ENCODE results near the gene TNFRSF13B. TPM values are rescaled to one million over a fixed set of nuclear protein-coding genes. Genes with fewer than 3 reads are reported as not detected.

TNFRSF13B gene
- total and polyA plus RNA-seq, 2 experiments from 2014 or later = 0.24 TPM; not detected in 1

DNA sequence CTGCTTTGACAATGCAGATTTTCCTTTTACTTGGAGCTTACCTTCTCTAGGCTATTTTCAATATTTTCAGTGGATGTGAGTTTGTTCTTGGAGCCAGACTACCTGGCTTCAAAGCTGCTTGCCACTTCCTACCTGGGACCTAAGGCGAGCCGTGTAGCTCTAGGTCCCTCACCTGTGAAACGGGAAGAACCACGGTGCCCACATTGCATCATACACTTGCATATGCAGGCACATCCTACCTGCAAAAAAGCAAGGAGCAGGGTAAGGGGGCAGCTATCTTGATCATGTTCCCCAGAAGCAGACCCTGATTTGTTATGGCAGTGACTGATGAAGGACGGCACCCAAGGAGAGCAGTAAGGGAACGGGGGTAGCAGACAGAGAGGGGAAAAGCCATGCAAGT is 43.3 kb upstream of the TNFRSF13B start:
- no peak overlapping the region for H3K4me2 ChIP-seq
- H3K27me3 ChIP-seq (ENCODE audit: insufficient read depth) = no peaks in the 10 kb centered on the region
- Mint-ChIP-seq H3K4me3 (no peak overlapping the region), H3K36me3 (ENCODE audit: low read depth) (no peaks in the 10 kb centered on the region), H3K27me3 (ENCODE audit: insufficient read depth, low read depth, poor library complexity) (peaks cover 10% of the 10 kb centered on the region), H3K27ac (peak overlapping the region; percentile 36; the same call in 1 of the 2 replicates), H3K9me3 (peaks cover 3% of the 10 kb centered on the region; the same call in 2 of the 3 replicates), H3K4me1 (peaks cover 5% of the 10 kb centered on the region; the same call in 1 of the 3 replicates)
- H3K4me3 ChIP-seq = no peak overlapping the region
- no peak overlapping the region for H3K27ac ChIP-seq (ENCODE audit: low read depth)
- no peaks in the 10 kb centered on the region for H3K9me2 ChIP-seq (ENCODE audit: insufficient read depth)
- no peaks in the 10 kb centered on the region for H3F3A ChIP-seq (replicated peaks; ENCODE audit: low read depth)
- no peak for DNase-seq (ENCODE audit: low spot score)
- TF ChIP-seq, protein P1, sequence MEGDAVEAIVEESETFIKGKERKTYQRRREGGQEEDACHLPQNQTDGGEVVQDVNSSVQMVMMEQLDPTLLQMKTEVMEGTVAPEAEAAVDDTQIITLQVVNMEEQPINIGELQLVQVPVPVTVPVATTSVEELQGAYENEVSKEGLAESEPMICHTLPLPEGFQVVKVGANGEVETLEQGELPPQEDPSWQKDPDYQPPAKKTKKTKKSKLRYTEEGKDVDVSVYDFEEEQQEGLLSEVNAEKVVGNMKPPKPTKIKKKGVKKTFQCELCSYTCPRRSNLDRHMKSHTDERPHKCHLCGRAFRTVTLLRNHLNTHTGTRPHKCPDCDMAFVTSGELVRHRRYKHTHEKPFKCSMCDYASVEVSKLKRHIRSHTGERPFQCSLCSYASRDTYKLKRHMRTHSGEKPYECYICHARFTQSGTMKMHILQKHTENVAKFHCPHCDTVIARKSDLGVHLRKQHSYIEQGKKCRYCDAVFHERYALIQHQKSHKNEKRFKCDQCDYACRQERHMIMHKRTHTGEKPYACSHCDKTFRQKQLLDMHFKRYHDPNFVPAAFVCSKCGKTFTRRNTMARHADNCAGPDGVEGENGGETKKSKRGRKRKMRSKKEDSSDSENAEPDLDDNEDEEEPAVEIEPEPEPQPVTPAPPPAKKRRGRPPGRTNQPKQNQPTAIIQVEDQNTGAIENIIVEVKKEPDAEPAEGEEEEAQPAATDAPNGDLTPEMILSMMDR (conservative IDR thresholded peaks at IDR 0.05; ENCODE audit: low read depth in 2 of 2) = no peak
- TF ChIP-seq JUNB (IDR thresholded peaks at IDR 0.05; ENCODE audit: unreplicated experiment) = no peak
- TF ChIP-seq EZH2 (IDR thresholded peaks at IDR 0.05; ENCODE audit: low read depth, unreplicated experiment) = no peak
- no peak for TF ChIP-seq POLR2AphosphoS5 (IDR thresholded peaks at IDR 0.05; ENCODE audit: low read depth)
- TF ChIP-seq, protein P2, sequence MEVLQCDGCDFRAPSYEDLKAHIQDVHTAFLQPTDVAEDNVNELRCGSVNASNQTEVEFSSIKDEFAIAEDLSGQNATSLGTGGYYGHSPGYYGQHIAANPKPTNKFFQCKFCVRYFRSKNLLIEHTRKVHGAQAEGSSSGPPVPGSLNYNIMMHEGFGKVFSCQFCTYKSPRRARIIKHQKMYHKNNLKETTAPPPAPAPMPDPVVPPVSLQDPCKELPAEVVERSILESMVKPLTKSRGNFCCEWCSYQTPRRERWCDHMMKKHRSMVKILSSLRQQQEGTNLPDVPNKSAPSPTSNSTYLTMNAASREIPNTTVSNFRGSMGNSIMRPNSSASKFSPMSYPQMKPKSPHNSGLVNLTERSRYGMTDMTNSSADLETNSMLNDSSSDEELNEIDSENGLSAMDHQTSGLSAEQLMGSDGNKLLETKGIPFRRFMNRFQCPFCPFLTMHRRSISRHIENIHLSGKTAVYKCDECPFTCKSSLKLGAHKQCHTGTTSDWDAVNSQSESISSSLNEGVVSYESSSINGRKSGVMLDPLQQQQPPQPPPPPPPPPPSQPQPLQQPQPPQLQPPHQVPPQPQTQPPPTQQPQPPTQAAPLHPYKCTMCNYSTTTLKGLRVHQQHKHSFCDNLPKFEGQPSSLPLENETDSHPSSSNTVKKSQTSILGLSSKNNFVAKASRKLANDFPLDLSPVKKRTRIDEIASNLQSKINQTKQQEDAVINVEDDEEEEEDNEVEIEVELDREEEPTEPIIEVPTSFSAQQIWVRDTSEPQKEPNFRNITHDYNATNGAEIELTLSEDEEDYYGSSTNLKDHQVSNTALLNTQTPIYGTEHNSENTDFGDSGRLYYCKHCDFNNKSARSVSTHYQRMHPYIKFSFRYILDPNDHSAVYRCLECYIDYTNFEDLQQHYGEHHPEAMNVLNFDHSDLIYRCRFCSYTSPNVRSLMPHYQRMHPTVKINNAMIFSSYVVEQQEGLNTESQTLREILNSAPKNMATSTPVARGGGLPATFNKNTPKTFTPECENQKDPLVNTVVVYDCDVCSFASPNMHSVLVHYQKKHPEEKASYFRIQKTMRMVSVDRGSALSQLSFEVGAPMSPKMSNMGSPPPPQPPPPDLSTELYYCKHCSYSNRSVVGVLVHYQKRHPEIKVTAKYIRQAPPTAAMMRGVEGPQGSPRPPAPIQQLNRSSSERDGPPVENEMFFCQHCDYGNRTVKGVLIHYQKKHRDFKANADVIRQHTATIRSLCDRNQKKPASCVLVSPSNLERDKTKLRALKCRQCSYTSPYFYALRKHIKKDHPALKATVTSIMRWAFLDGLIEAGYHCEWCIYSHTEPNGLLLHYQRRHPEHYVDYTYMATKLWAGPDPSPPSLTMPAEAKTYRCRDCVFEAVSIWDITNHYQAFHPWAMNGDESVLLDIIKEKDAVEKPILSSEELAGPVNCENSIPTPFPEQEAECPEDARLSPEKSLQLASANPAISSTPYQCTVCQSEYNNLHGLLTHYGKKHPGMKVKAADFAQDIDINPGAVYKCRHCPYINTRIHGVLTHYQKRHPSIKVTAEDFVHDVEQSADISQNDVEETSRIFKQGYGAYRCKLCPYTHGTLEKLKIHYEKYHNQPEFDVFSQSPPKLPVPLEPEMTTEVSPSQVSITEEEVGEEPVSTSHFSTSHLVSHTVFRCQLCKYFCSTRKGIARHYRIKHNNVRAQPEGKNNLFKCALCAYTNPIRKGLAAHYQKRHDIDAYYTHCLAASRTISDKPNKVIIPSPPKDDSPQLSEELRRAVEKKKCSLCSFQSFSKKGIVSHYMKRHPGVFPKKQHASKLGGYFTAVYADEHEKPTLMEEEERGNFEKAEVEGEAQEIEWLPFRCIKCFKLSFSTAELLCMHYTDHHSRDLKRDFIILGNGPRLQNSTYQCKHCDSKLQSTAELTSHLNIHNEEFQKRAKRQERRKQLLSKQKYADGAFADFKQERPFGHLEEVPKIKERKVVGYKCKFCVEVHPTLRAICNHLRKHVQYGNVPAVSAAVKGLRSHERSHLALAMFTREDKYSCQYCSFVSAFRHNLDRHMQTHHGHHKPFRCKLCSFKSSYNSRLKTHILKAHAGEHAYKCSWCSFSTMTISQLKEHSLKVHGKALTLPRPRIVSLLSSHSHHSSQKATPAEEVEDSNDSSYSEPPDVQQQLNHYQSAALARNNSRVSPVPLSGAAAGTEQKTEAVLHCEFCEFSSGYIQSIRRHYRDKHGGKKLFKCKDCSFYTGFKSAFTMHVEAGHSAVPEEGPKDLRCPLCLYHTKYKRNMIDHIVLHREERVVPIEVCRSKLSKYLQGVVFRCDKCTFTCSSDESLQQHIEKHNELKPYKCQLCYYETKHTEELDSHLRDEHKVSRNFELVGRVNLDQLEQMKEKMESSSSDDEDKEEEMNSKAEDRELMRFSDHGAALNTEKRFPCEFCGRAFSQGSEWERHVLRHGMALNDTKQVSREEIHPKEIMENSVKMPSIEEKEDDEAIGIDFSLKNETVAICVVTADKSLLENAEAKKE (CRISPR knock-in tag; IDR thresholded peaks at IDR 0.05) = no peak
- TF ChIP-seq ZNF114 (CRISPR knock-in tag; IDR thresholded peaks at IDR 0.05) = no peak
- no peak for TF ChIP-seq CREB1 (CRISPR knock-in tag; IDR thresholded peaks at IDR 0.05; ENCODE audit: low read depth)
- TF ChIP-seq, protein P3, sequence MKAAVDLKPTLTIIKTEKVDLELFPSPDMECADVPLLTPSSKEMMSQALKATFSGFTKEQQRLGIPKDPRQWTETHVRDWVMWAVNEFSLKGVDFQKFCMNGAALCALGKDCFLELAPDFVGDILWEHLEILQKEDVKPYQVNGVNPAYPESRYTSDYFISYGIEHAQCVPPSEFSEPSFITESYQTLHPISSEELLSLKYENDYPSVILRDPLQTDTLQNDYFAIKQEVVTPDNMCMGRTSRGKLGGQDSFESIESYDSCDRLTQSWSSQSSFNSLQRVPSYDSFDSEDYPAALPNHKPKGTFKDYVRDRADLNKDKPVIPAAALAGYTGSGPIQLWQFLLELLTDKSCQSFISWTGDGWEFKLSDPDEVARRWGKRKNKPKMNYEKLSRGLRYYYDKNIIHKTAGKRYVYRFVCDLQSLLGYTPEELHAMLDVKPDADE (IDR thresholded peaks at IDR 0.05) = no peak
- TF ChIP-seq, protein P4, sequence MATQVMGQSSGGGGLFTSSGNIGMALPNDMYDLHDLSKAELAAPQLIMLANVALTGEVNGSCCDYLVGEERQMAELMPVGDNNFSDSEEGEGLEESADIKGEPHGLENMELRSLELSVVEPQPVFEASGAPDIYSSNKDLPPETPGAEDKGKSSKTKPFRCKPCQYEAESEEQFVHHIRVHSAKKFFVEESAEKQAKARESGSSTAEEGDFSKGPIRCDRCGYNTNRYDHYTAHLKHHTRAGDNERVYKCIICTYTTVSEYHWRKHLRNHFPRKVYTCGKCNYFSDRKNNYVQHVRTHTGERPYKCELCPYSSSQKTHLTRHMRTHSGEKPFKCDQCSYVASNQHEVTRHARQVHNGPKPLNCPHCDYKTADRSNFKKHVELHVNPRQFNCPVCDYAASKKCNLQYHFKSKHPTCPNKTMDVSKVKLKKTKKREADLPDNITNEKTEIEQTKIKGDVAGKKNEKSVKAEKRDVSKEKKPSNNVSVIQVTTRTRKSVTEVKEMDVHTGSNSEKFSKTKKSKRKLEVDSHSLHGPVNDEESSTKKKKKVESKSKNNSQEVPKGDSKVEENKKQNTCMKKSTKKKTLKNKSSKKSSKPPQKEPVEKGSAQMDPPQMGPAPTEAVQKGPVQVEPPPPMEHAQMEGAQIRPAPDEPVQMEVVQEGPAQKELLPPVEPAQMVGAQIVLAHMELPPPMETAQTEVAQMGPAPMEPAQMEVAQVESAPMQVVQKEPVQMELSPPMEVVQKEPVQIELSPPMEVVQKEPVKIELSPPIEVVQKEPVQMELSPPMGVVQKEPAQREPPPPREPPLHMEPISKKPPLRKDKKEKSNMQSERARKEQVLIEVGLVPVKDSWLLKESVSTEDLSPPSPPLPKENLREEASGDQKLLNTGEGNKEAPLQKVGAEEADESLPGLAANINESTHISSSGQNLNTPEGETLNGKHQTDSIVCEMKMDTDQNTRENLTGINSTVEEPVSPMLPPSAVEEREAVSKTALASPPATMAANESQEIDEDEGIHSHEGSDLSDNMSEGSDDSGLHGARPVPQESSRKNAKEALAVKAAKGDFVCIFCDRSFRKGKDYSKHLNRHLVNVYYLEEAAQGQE (IDR thresholded peaks at IDR 0.05; ENCODE audit: unreplicated experiment) = no peak
- TF ChIP-seq EZH2phosphoT487 (IDR thresholded peaks at IDR 0.05; ENCODE audit: unreplicated experiment) = no peak
- no peak for TF ChIP-seq STAT1 (IDR thresholded peaks at IDR 0.05; ENCODE audit: unreplicated experiment)
- TF ChIP-seq NANOG (IDR thresholded peaks at IDR 0.05; ENCODE audit: borderline replicate concordance) = no peak
- no peak for TF ChIP-seq ZNF331 (CRISPR knock-in tag; IDR thresholded peaks at IDR 0.05; ENCODE audit: low read depth)
- no peak for ATAC-seq
- H3K36me3 ChIP-seq (ENCODE audit: insufficient read depth) = no peaks in the 10 kb centered on the region
- H2AFZ ChIP-seq = no peak overlapping the region
- H3K79me2 ChIP-seq (replicated peaks; ENCODE audit: insufficient read depth) = no peaks in the 10 kb centered on the region
- no peaks in the 10 kb centered on the region for H3K4me1 ChIP-seq (ENCODE audit: insufficient read depth)
- H4K20me1 ChIP-seq (replicated peaks; ENCODE audit: insufficient read depth) = no peaks in the 10 kb centered on the region
